C4-2B (cell line): Measurements from ENCODE around the gene PEX5L.

Experiments used
- CTCF ChIP-seq: fragments of 450-650 bp; conservative IDR thresholded peaks from 2 replicates; pipeline ENCODE4 v1.5.1; 2017; ENCODE audit warnings: mild to moderate bottlenecking
- ZFX ChIP-seq: fragments of 450-650 bp; IDR thresholded peaks from 2 replicates; pipeline ENCODE4 v1.6.1; 2017

GRCh38 chr3:180066598-180066997 is 29.9 kb upstream of the PEX5L start:
- TF ChIP-seq CTCF (no peak), ZFX (no peak)
